Stomach (tissue), 9 donors: ENCODE data around the gene URI1. TPM values are rescaled to one million over a fixed set of nuclear protein-coding genes. Genes with fewer than 3 reads are reported as not detected.

ENCODE experiments used
- DNase-seq, 2 donors: peaks; one replicate each; pipeline versions ENCODE4 v3.0.0 to v3.0.0-alpha.2; 2013 to 2019
- H3K27ac ChIP-seq, 5 donors: fragments of 200-600 bp in 4 of 5; sonication (generic) in 4 of 5; one replicate each; pipeline ENCODE4 v1.5.1; 2013 to 2019; ENCODE audit warnings: mild to moderate bottlenecking in 1 of 5, moderate library complexity in 1 of 5
- H3K27me3 ChIP-seq, 3 donors: fragments of 200-600 bp; sonication (generic); one replicate each; pipeline ENCODE4 v1.5.1; 2017 to 2019; ENCODE audit warnings: mixed run types in 1 of 3
- H3K36me3 ChIP-seq, 4 donors: fragments of 200-600 bp; sonication (generic); 1 replicate in 3 of 4; 2 replicates in 1 of 4; pipeline ENCODE4 v1.5.1; 2016 to 2019
- H3K4me1 ChIP-seq, 4 donors: fragments of 200-600 bp; sonication (generic); one replicate each; pipeline ENCODE4 v1.5.1; 2016 to 2019
- H3K4me3 ChIP-seq, 4 donors: fragments of 200-600 bp; sonication (generic) in 3 of 4; one replicate each; pipeline ENCODE4 v1.5.1; 2016 to 2019; ENCODE audit warnings: mild to moderate bottlenecking in 1 of 4
- H3K9me3 ChIP-seq, 4 donors: fragments of 200-600 bp; sonication (generic); one replicate each; pipeline ENCODE4 v1.5.1; 2016 to 2019
- CTCF ChIP-seq, 7 experiments: fragments of 450-650 bp in 4 of 7; fragments of 200-600 bp in 3 of 7; sonication (generic) in 3 of 7; IDR thresholded peaks; one replicate each; pipeline ENCODE4 v1.5.1; 2016 to 2019; ENCODE audit warnings: antibody characterized with exemption in 7 of 7, control low read depth in 2 of 7, mild to moderate bottlenecking in 1 of 7
- EP300 ChIP-seq: sonication (generic); formaldehyde crosslinking; IDR thresholded peaks from one replicate; pipeline ENCODE4 v1.6.1; 2017; ENCODE audit warnings: antibody characterized with exemption
- POLR2A ChIP-seq, 4 donors: fragments of 450-650 bp; IDR thresholded peaks; one replicate each; pipeline ENCODE4 v1.6.1; 2016; ENCODE audit warnings: antibody characterized with exemption in 4 of 4, control low read depth in 2 of 4, mild to moderate bottlenecking in 1 of 4, moderate library complexity in 1 of 4
- POLR2AphosphoS5 ChIP-seq, 3 donors: sonication (generic); formaldehyde crosslinking; IDR thresholded peaks; one replicate each; pipeline ENCODE4 v1.6.1; 2016; ENCODE audit warnings: antibody characterized with exemption in 3 of 3
- WGBS, 5 donors: extraction: QIAGEN DNeasy Blood & Tissue Kit in 3 of 5; methylation state at CpG; one replicate each; pipeline versions ENCODE4 v1.1.5 to v1.1.7; 2013 to 2018; 5-methylcytosine and 5-hydroxymethylcytosine counted together
- intact Hi-C: fragments of 100-400 bp; cut with DNase I; formaldehyde crosslinking; loops from one replicate; pipeline ENCODE4 v1.15.1; 2023; ENCODE audit warnings: low total_unique reads
- polyA plus RNA-seq, 3 donors: library from polyadenylated mRNA; stranded (reverse); fragments of 200-250 nt; gene quantifications; one replicate each; pipeline ENCODE4 v1.2.3, GENCODE V29; 2013
- total RNA-seq, 5 donors: library from RNA; depleted of rRNA; stranded (reverse); fragments of >200 nt; gene quantifications; one replicate each; pipeline versions ENCODE4 v1.1.0 to v1.2.3, GENCODE V29; 2014 to 2016
- donor health status: healthy with polysubstance abuse.
- donor health status: Bipolar disorder and iron deficiency.
- donor health status: healthy.

The URI1 gene
- total and polyA plus RNA-seq, 8 donors: 19.7 to 122 (median 58.5) TPM

GRCh38 chr19:29976151-29976943, 34.3 kb downstream of the URI1 start:
- intact Hi-C loops: no loop called here
- no peaks in the 10 kb centered on the region for H3K27me3 ChIP-seq
- no peaks in the 10 kb centered on the region for H3K9me3 ChIP-seq
- no peak overlapping the region for H3K27ac ChIP-seq
- WGBS, 5 donors: 93 to 97% (median 95%) methylated on average over 6 of the region's 6 CpGs
- TF ChIP-seq POLR2A (IDR thresholded peaks at IDR 0.05): no peak
- TF ChIP-seq CTCF (IDR thresholded peaks at IDR 0.05): no peak
- no peak for TF ChIP-seq POLR2AphosphoS5 (IDR thresholded peaks at IDR 0.05)
- no peak for TF ChIP-seq EP300
- peaks cover 0 to 31% (median 11%) of the 10 kb centered on the region in 4 donors for H3K4me1 ChIP-seq
- no peak for DNase-seq
- no peak overlapping the region for H3K4me3 ChIP-seq
- no peaks in the 10 kb centered on the region for H3K36me3 ChIP-seq

GRCh38 chr19:29978080-29978479, 36.0 kb downstream of the URI1 start:
- no peaks in the 10 kb centered on the region for H3K9me3 ChIP-seq
- WGBS, 5 donors: 29 to 41% (median 30%) methylated on average over 3 of the region's 3 CpGs
- H3K27me3 ChIP-seq: no peaks in the 10 kb centered on the region
- intact Hi-C loops: no loop called here
- H3K4me3 ChIP-seq: no peak overlapping the region
- peak in 1 of 2 donors; percentile 12 for DNase-seq
- peaks cover 0 to 34% (median 10%) of the 10 kb centered on the region in 4 donors for H3K4me1 ChIP-seq
- H3K36me3 ChIP-seq: no peaks in the 10 kb centered on the region
- no peak overlapping the region for H3K27ac ChIP-seq
- TF ChIP-seq EP300 (no peak), POLR2AphosphoS5 (IDR thresholded peaks at IDR 0.05) (no peak), CTCF (IDR thresholded peaks at IDR 0.05) (no peak)

GRCh38 chr19:29983568-29983967, 41.5 kb downstream of the URI1 start:
- DNase-seq: no peak
- 69 to 81% (median 75%) methylated on average over 3 of the region's 3 CpGs for WGBS, 5 donors
- no peak overlapping the region for H3K4me3 ChIP-seq
- H3K9me3 ChIP-seq: no peaks in the 10 kb centered on the region
- H3K27me3 ChIP-seq: no peaks in the 10 kb centered on the region
- intact Hi-C loops: no loop called here
- no peak overlapping the region for H3K27ac ChIP-seq
- H3K4me1 ChIP-seq: peaks cover 0 to 20% (median 3%) of the 10 kb centered on the region in 4 donors
- H3K36me3 ChIP-seq: peaks cover 0 to 23% (median 13%) of the 10 kb centered on the region in 4 donors
- TF ChIP-seq CTCF (IDR thresholded peaks at IDR 0.05) (no peak), POLR2A (IDR thresholded peaks at IDR 0.05) (no peak), EP300 (no peak), POLR2AphosphoS5 (IDR thresholded peaks at IDR 0.05) (no peak)

- no peak overlapping the region for H3K27ac ChIP-seq
- TF ChIP-seq POLR2AphosphoS5 (IDR thresholded peaks at IDR 0.05): no peak
- TF ChIP-seq POLR2A (IDR thresholded peaks at IDR 0.05): no peak
- no peak for TF ChIP-seq CTCF (IDR thresholded peaks at IDR 0.05)
- no peak for TF ChIP-seq EP300
- H3K27me3 ChIP-seq: no peaks in the 10 kb centered on the region
- H3K9me3 ChIP-seq: no peaks in the 10 kb centered on the region
- no peak overlapping the region for H3K4me3 ChIP-seq
- peaks cover 0 to 32% (median 19%) of the 10 kb centered on the region in 4 donors for H3K36me3 ChIP-seq
- intact Hi-C loops: no loop called here
- H3K4me1 ChIP-seq: peaks cover 0 to 20% (median 2%) of the 10 kb centered on the region in 4 donors
- 76 to 85% (median 82%) methylated on average over 2 of the region's 2 CpGs for WGBS, 5 donors
- no peak for DNase-seq
Measured at GRCh38 chr19:29985196-29985595, 43.2 kb downstream of the URI1 start.
